Measurements from ENCODE around the gene GRIN2D. TPM values are rescaled to one million over a fixed set of nuclear protein-coding genes. Genes with fewer than 3 reads are reported as not detected.

GRIN2D gene
- total and polyA plus RNA-seq, 2 of the 8 experiments (the other 6 are each of a cell fraction or from before 2014, with no cell fraction given) = 2.2 to 12.4 TPM

DNA sequence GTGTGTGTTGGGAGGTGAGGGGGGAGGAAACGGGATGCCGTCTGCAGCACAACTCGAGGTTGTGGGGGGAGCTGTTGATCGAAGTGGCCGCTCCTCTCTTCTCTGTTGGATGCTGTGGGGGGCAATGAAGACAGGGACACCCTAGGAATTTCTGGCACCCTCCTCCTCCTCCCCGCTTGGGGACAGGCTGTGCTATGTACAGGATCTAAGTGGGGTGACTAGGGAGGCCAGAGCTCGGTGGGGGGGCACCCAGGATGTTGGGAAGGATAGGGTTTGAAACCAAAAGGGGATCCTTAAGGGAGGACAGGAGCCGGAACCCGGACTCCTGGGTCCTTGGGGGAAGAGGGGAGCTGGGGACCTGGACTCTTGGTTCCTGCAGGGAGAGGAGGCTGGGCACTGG lies 2.0 kb downstream of the GRIN2D start:
- peaks cover 0 to 50% (median 32%) of the 10 kb centered on the region in 4 experiments; a peak in 6 of 7 replicates for H3K4me1 ChIP-seq (replicated peaks in 1 of 4; ENCODE audit: control insufficient read depth in 3 of 4, insufficient read depth in 4 of 4, low read length in 3 of 4)
- no peak overlapping the region for H2AFZ ChIP-seq (ENCODE audit: low read length)
- FAIRE-seq (no peak), DNase-seq (ENCODE audit: low read depth in 1 of 2, low spot score in 2 of 2) (peak in 1 of 2 experiments; percentile 52)
- no peak overlapping the region for H3K23ac ChIP-seq (ENCODE audit: insufficient read length)
- H2BK15ac ChIP-seq (ENCODE audit: low read length) = no peak overlapping the region
- H3K79me1 ChIP-seq (ENCODE audit: low read depth, low read length) = 0 out of 2 replicates have a peak, but pooled peaks cover 4% of the 10 kb centered on the region
- H4K91ac ChIP-seq (replicated peaks; ENCODE audit: insufficient read length, low read length) = no peak overlapping the region
- no peaks in the 10 kb centered on the region for H4K20me1 ChIP-seq (replicated peaks in 1 of 2; ENCODE audit: control insufficient read depth in 1 of 2, insufficient read depth in 2 of 2, low read length in 2 of 2)
- peak overlapping the region in 1 of 4 experiments; percentile 65; a peak in 2 of 8 replicates for H3K4me3 ChIP-seq (ENCODE audit: extremely low read depth in 1 of 4, insufficient read depth in 2 of 4, low read depth in 3 of 4, low read length in 4 of 4)
- H2AK5ac ChIP-seq (ENCODE audit: low read depth, low read length) = peak overlapping the region; percentile 53; the same call in 1 of the 2 replicates
- TF ChIP-seq TAF1 (IDR thresholded peaks at IDR 0.05; ENCODE audit: low read depth, low read length) = no peak
- TF ChIP-seq SP2 (IDR thresholded peaks at IDR 0.05; ENCODE audit: low read length) = no peak
- TF ChIP-seq KDM5A (IDR thresholded peaks at IDR 0.05; ENCODE audit: low read length) = no peak
- TF ChIP-seq TCF12 (IDR thresholded peaks at IDR 0.05; ENCODE audit: low read depth, low read length) = no peak
- TF ChIP-seq SAP30 (IDR thresholded peaks at IDR 0.05; ENCODE audit: insufficient read depth, insufficient replicate concordance, low read length) = no peak
- TF ChIP-seq HDAC2 (IDR thresholded peaks at IDR 0.05; ENCODE audit: borderline replicate concordance in 1 of 2, low read depth in 2 of 2, low read length in 2 of 2) = no peak
- no peak for TF ChIP-seq EZH2 (IDR thresholded peaks at IDR 0.05; ENCODE audit: low read depth, low read length, severe bottlenecking)
- no peak for TF ChIP-seq NRF1 (IDR thresholded peaks at IDR 0.05; ENCODE audit: low read depth, low read length)
- no peak for TF ChIP-seq EP300 (IDR thresholded peaks at IDR 0.05; ENCODE audit: borderline replicate concordance in 1 of 2, low read depth in 2 of 2, low read length in 2 of 2)
- TF ChIP-seq SRF (IDR thresholded peaks at IDR 0.05; ENCODE audit: low read depth, low read length) = no peak
- no peak for TF ChIP-seq CHD2 (IDR thresholded peaks at IDR 0.05; ENCODE audit: low read length)
- TF ChIP-seq RXRA (IDR thresholded peaks at IDR 0.05; ENCODE audit: insufficient read depth, low read depth, low read length) = no peak
- H4K8ac ChIP-seq (ENCODE audit: extremely low read depth, insufficient read depth, low read length) = 0 out of 2 replicates have a peak overlapping the region, but pooled peaks have one; percentile 5
- peaks cover 6 to 50% (median 42%) of the 10 kb centered on the region in 4 experiments for H3K27me3 ChIP-seq (replicated peaks in 1 of 4; ENCODE audit: control insufficient read depth in 3 of 4, extremely low read depth in 1 of 4, insufficient read depth in 3 of 4, low read length in 3 of 4)
- H3K4me2 ChIP-seq (ENCODE audit: insufficient read depth in 1 of 2, low read depth in 2 of 2, low read length in 2 of 2) = peak overlapping the region; percentile 67 to 81
- POLR2A ChIA-PET (ENCODE audit: partially characterized antibody) = interaction anchor here (0.6 to 4.0 kb wide), 15 partner anchors 8 to 1609 kb away, joined by 3 to 20 read pairs (median 3); partner anchors contain the start of genes PLA2G4C, SPHK2, SYNGR4 and TMEM143
- CTCF ChIA-PET (ENCODE audit: partially characterized antibody) = interaction anchor here (0.6 to 0.9 kb wide), 4 partner anchors 37 to 243 kb away, joined by 3 to 4 read pairs (median 3); no protein-coding TSS in a partner anchor
- H3K79me2 ChIP-seq (ENCODE audit: control insufficient read depth in 1 of 2, insufficient read depth in 2 of 2, low read length in 2 of 2) = peaks cover 0 to 6% of the 10 kb centered on the region in 2 experiments; a peak in 1 of 4 replicates
- no peak overlapping the region for H4K5ac ChIP-seq (ENCODE audit: insufficient read length, low read depth, low read length)
- no peaks in the 10 kb centered on the region for H3K9me3 ChIP-seq (ENCODE audit: insufficient read depth in 2 of 2, low read depth in 1 of 2, low read length in 1 of 2)
- H3K23me2 ChIP-seq (ENCODE audit: low read depth, low read length) = peaks cover 34% of the 10 kb centered on the region
- H3K18ac ChIP-seq (ENCODE audit: extremely low read depth, low read length) = no peak overlapping the region; the same call in 1 of the 2 replicates
- H2BK12ac ChIP-seq (ENCODE audit: low read depth, low read length) = no peak overlapping the region
- no peak overlapping the region for H2BK120ac ChIP-seq (replicated peaks; ENCODE audit: low read depth, low read length)
- no peaks in the 10 kb centered on the region for H3K36me3 ChIP-seq (ENCODE audit: control insufficient read depth in 2 of 4, insufficient read depth in 4 of 4, low read length in 3 of 4)
- no peak overlapping the region for H3K56ac ChIP-seq (replicated peaks; ENCODE audit: insufficient read length, low read depth, low read length)
- H3K4ac ChIP-seq (replicated peaks; ENCODE audit: insufficient read length, low read depth, low read length) = no peak overlapping the region
- H2BK5ac ChIP-seq (ENCODE audit: low read depth, low read length) = no peak overlapping the region
- H3K27ac ChIP-seq (ENCODE audit: low read depth, low read length) = no peak overlapping the region
- 48% methylated on average over 9 of the region's 9 CpGs; no CpG with 5 or more reads in 1 of the 2 experiments for WGBS, 2 experiments (ENCODE audit: extremely low coverage in 1 of 2, insufficient coverage in 1 of 2, insufficient read length in 1 of 2, insufficient replicate concordance in 2 of 2, low coverage in 1 of 2, low lambda C conversion rate in 2 of 2, missing lambda C conversion rate in 1 of 2)
- H3K9ac ChIP-seq (replicated peaks in 1 of 4; ENCODE audit: extremely low read depth in 1 of 4, low read depth in 3 of 4, low read length in 3 of 4) = no peak overlapping the region
- no peak overlapping the region for H3K14ac ChIP-seq (ENCODE audit: insufficient read length)
- H2BK20ac ChIP-seq (ENCODE audit: low read length) = no peak overlapping the region

All from H1 (cell line).